ENCODE measurements around the gene ZBTB2. TPM values are rescaled to one million over a fixed set of nuclear protein-coding genes. Genes with fewer than 3 reads are reported as not detected.
A peak's percentile ranks its signal among the peaks of the same experiment; 100 is the strongest.

Gene ZBTB2
- total and polyA plus RNA-seq, 2 donors (not counting 3 experiments of a cell fraction or from before 2014, with no cell fraction given) = 11.8 to 13.1 TPM

GRCh38 chr6:151390276-151390850 is 996 bp downstream of the ZBTB2 start:
- Histone ChIP-seq H3K27ac (ENCODE audit: insufficient read depth, low read depth, low read length) (peak overlapping the region; percentile 94), H2AFZ (ENCODE audit: low read depth, low read length) (no peak overlapping the region), H3K4me1 (ENCODE audit: control insufficient read depth, extremely low read depth, insufficient read depth, low read length) (peaks cover 29% of the 10 kb centered on the region), H3K9ac (replicated peaks; ENCODE audit: extremely low read depth, insufficient read depth, low read length) (peak overlapping the region; percentile 99), H3K9me1 (replicated peaks; ENCODE audit: control insufficient read depth, extremely low read depth, insufficient read depth, low read length) (no peaks in the 10 kb centered on the region), H3K79me2 (ENCODE audit: control insufficient read depth, insufficient read depth, low read length) (peaks cover 68% of the 10 kb centered on the region), H3K36me3 (ENCODE audit: control insufficient read depth in 2 of 2, extremely low read depth in 1 of 2, insufficient read depth in 2 of 2, low read length in 2 of 2) (no peaks in the 10 kb centered on the region), H4K20me1 (replicated peaks; ENCODE audit: control insufficient read depth, extremely low read depth, insufficient read depth, low read length) (peaks cover 11% of the 10 kb centered on the region), H3K4me3 (replicated peaks in 1 of 3; ENCODE audit: insufficient read depth in 1 of 3, low read depth in 1 of 3, low read length in 3 of 3) (peak overlapping the region; percentile 17 to 93 (median 86)), H3K9me3 (replicated peaks; ENCODE audit: control insufficient read depth, insufficient read depth, low read length) (no peaks in the 10 kb centered on the region), H3K27me3 (ENCODE audit: control insufficient read depth in 2 of 2, insufficient read depth in 2 of 2, low read length in 2 of 2) (no peaks in the 10 kb centered on the region), H3K4me2 (ENCODE audit: insufficient read depth, low read length) (no peak overlapping the region)
- ChIA-PET CTCF (interaction anchor here (0.7 to 1.8 kb wide), 6 partner anchors 14 to 573 kb away, joined by 3 to 7 read pairs (median 4); no protein-coding TSS in a partner anchor), POLR2A (interaction anchor here (0.9 to 2.0 kb wide), 7 partner anchors 12 to 735 kb away, joined by 3 to 14 read pairs (median 3); partner anchors contain the start of gene MTHFD1L)
- intact Hi-C loops (cut with micrococcal nuclease) (loop anchor here (1.0 to 5.0 kb wide), 6 partner anchors 16 to 533 kb away; partner anchors contain the start of gene RMND1), dilution Hi-C loops (cut with MboI; ENCODE audit: extremely low pct_ligation_motif_present, low sequenced_read_pairs) (no loop called here)
- FAIRE-seq (peak; percentile 62), DNase-seq (ENCODE audit: low read depth, low spot score) (peak; percentile 99)
- TF ChIP-seq MYC (IDR thresholded peaks at IDR 0.05; ENCODE audit: low read depth, low read length) (no peak), GATA2 (IDR thresholded peaks at IDR 0.05; ENCODE audit: insufficient read depth, insufficient read length, low read depth, low read length) (no peak), JUN (IDR thresholded peaks at IDR 0.05; ENCODE audit: borderline replicate concordance, insufficient read depth, insufficient read length, low read depth) (no peak), EZH2 (IDR thresholded peaks at IDR 0.05; ENCODE audit: borderline replicate concordance, low read depth, low read length, severe bottlenecking) (no peak), POLR2AphosphoS5 (IDR thresholded peaks at IDR 0.05; ENCODE audit: insufficient read depth, low read depth, low read length) (no peak), FOS (IDR thresholded peaks at IDR 0.05; ENCODE audit: borderline replicate concordance, insufficient read depth, low read length) (no peak), MAX (IDR thresholded peaks at IDR 0.05; ENCODE audit: insufficient read depth, insufficient read length) (peak; percentile 19), POLR2A (IDR thresholded peaks at IDR 0.05; ENCODE audit: low read depth, low read length) (no peak), CTCF (IDR thresholded peaks at IDR 0.05; ENCODE audit: extremely low read depth in 1 of 2, insufficient read depth in 1 of 2, low read depth in 1 of 2, low read length in 2 of 2) (peak in 1 of 2 donors; percentile 4)
- no TSS peak for BruUV-seq (replicated peaks)
